ENCODE measurements around the gene RPLP2.
A peak's percentile ranks its signal among the peaks of the same experiment; 100 is the strongest.

The RPLP2 gene

GRCh38 chr11:804599-804964 is 5.2 kb upstream of the RPLP2 start:
- Histone ChIP-seq H3K4me1 (peaks cover 0 to 31% (median 24%) of the 10 kb centered on the region in 4 donors), H3K9me3 (no peaks in the 10 kb centered on the region), H3K4me3 (peak overlapping the region; percentile 59 to 66), H3K27me3 (no peaks in the 10 kb centered on the region), H3K27ac (peak overlapping the region; percentile 83 to 93), H3K36me3 (peaks cover 0 to 36% (median 8%) of the 10 kb centered on the region in 3 donors)
- TF ChIP-seq, protein P1, sequence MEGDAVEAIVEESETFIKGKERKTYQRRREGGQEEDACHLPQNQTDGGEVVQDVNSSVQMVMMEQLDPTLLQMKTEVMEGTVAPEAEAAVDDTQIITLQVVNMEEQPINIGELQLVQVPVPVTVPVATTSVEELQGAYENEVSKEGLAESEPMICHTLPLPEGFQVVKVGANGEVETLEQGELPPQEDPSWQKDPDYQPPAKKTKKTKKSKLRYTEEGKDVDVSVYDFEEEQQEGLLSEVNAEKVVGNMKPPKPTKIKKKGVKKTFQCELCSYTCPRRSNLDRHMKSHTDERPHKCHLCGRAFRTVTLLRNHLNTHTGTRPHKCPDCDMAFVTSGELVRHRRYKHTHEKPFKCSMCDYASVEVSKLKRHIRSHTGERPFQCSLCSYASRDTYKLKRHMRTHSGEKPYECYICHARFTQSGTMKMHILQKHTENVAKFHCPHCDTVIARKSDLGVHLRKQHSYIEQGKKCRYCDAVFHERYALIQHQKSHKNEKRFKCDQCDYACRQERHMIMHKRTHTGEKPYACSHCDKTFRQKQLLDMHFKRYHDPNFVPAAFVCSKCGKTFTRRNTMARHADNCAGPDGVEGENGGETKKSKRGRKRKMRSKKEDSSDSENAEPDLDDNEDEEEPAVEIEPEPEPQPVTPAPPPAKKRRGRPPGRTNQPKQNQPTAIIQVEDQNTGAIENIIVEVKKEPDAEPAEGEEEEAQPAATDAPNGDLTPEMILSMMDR (IDR thresholded peaks at IDR 0.05) = no peak
- DNase-seq = no peak
- intact Hi-C loops (cut with DNase I; ENCODE audit: low total_unique reads) = loop anchor here (10.0 kb wide), 1 partner anchor 230 kb away; the partner anchor contains the start of gene PHRF1

DNA sequence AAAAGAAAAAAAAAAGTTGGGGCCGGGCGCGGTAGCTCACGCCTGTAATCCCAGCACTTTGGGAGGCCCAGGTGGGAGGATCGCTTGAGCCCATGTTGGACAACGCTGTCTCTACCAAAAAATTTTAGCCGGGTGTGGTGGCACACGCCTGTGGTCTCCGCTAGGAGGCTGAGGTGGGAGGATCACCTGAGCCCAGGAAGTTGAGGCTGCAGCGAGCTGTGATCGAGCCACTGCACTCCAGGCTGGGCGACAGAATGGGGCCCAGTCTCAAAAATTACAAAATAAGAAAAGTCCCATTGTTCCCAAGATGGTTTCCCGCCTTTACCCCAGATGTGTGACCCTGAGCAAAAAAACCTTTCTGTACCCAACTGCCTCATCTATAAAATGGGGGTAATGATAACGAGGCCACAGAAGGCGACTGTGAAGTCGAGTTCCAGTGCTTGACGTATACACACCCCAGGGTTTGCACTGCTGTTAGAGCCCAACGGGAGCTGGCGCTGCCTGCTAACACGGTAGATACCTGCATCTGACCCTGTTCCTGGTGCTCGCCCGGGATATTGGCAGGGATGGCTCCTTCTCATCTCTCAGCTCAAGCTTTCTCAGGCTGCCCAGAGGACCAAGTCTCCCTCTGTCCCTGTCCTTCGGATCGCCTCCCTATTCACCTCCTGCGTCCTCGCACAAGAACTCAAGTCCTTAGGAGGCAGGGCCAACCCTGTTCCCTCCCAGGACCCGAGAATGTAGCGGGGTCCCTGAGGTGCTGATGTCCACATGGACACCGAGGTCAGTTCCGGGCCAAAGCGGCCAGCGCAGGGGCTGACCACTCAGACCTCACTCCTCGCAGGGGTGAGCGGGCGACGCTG is 1.1 kb upstream of the RPLP2 start:
- Histone ChIP-seq H3K27ac (peak overlapping the region; percentile 94 to 98), H3K4me1 (peaks cover 0 to 51% (median 42%) of the 10 kb centered on the region in 4 donors), H3K9me3 (no peaks in the 10 kb centered on the region), H3K27me3 (no peaks in the 10 kb centered on the region), H3K4me3 (peak overlapping the region; percentile 86 to 90), H3K36me3 (peaks cover 24 to 25% (median 25%) of the 10 kb centered on the region in 3 donors)
- no peak for DNase-seq
- intact Hi-C loops (cut with DNase I; ENCODE audit: low total_unique reads) = loop anchor here (5.0 to 10.0 kb wide), 2 partner anchors 34 to 234 kb away; partner anchors contain the start of genes PHRF1, POLR2L and TSPAN4
- TF ChIP-seq, protein P1 (IDR thresholded peaks at IDR 0.05) = no peak

- peaks cover 0 to 38% (median 30%) of the 10 kb centered on the region in 4 donors for H3K4me1 ChIP-seq
- intact Hi-C loops (cut with DNase I; ENCODE audit: low total_unique reads) = no loop called here
- TF ChIP-seq, protein P1 (IDR thresholded peaks at IDR 0.05) = no peak
- H3K9me3 ChIP-seq = no peaks in the 10 kb centered on the region
- H3K36me3 ChIP-seq = peaks cover 26 to 33% (median 29%) of the 10 kb centered on the region in 3 donors
- DNase-seq = no peak
- no peaks in the 10 kb centered on the region for H3K27me3 ChIP-seq
- peak overlapping the region; percentile 94 to 98 for H3K27ac ChIP-seq
- peak overlapping the region; percentile 86 to 90 for H3K4me3 ChIP-seq
Observed at GRCh38 chr11:810040-810567, 337 bp downstream of the RPLP2 start.

DNA sequence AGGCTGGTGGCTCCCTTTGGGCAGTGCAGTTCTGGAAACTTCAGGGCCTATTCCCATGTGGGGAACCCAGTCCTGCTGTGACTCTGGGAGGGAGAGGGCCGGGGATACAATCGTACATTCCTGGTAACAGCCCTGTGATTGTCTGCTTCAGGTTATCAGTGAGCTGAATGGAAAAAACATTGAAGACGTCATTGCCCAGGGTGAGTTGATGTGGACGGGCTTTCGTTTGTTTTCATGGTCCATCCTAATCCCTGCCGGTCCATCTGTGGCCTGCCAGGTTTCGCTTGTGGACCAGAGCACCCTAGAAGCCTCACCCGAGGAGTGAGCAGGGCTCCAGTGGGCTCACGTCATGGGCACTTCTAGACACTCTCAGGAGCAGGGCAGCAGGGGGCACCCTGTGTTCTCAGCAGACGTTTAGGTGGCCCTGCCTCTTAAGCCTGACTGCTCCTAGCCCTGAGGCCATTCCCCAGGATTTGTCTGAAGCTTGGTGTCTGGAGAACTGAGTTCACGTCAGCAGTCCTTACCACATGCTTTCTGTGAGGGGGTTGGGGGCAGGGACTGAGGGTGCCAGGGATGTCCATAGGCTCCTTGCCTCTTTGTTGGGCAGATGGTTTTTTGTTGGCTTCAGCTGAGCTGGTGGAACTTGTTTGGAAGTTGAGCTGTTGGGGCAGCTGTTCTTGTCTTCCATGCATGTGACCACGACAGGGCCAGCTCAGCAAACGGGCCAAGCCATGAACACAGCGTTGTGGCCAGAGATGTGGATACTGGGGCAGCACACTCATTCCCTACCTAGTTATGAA is 1.9 kb downstream of the RPLP2 start:
- peaks cover 0 to 33% (median 28%) of the 10 kb centered on the region in 4 donors for H3K4me1 ChIP-seq
- no peak overlapping the region for H3K27ac ChIP-seq
- intact Hi-C loops (cut with DNase I; ENCODE audit: low total_unique reads) = no loop called here
- no peaks in the 10 kb centered on the region for H3K9me3 ChIP-seq
- no peak for DNase-seq
- TF ChIP-seq, protein P1 (IDR thresholded peaks at IDR 0.05) = no peak
- no peaks in the 10 kb centered on the region for H3K27me3 ChIP-seq
- H3K36me3 ChIP-seq = peaks cover 26 to 35% (median 29%) of the 10 kb centered on the region in 3 donors
- H3K4me3 ChIP-seq = no peak overlapping the region

GRCh38 chr11:812390-812789 is 2.6 kb downstream of the RPLP2 start:
- Histone ChIP-seq H3K27me3 (no peaks in the 10 kb centered on the region), H3K9me3 (no peaks in the 10 kb centered on the region), H3K36me3 (peaks cover 26 to 35% (median 29%) of the 10 kb centered on the region in 3 donors), H3K4me1 (peaks cover 0 to 33% (median 28%) of the 10 kb centered on the region in 4 donors), H3K27ac (no peak overlapping the region), H3K4me3 (no peak overlapping the region)
- TF ChIP-seq, protein P1 (IDR thresholded peaks at IDR 0.05) = no peak
- intact Hi-C loops (cut with DNase I; ENCODE audit: low total_unique reads) = no loop called here
- DNase-seq = no peak

Data from tibial artery (tissue), 4 donors.